HL-60 (cell line): ENCODE data around the gene ADAMTS1.
"Not testable (repeated sequence)": the region's sequence is repeated elsewhere in the genome, so short reads cannot be mapped to it uniquely, and the experiment has no call there.

ENCODE experiments used
- DNase-seq, 2 experiments: peaks; one replicate each; pipeline ENCODE4 v3.0.0-alpha.2; 2010 to 2020; ENCODE audit warnings: low read depth in 1 of 2, low spot score in 1 of 2
- H3K27ac ChIP-seq: fragments of 250-450 bp; sonication (Bioruptor Pico); replicated peaks from 2 replicates; pipeline ENCODE4 v1.5.1; 2020; ENCODE audit warnings: mild to moderate bottlenecking, moderate library complexity
- H3K27me3 ChIP-seq: fragments of 250-450 bp; sonication (Bioruptor Pico); 2 replicates; pipeline ENCODE4 v1.5.1; 2021; ENCODE audit warnings: mild to moderate bottlenecking, moderate library complexity; ENCODE audit not compliant: insufficient read depth, poor library complexity, severe bottlenecking
- H3K4me3 ChIP-seq: replicated peaks from 2 replicates; pipeline ENCODE4 v1.5.1; 2011; ENCODE audit warnings: mild to moderate bottlenecking, control low read depth, low read length; ENCODE audit not compliant: insufficient read depth
- CTCF ChIP-seq: IDR thresholded peaks from one replicate; pipeline ENCODE4 v1.5.1; 2011; ENCODE audit warnings: low read length, control low read depth, inconsistent platforms; ENCODE audit not compliant: insufficient read depth
- GABPA ChIP-seq: IDR thresholded peaks from 2 replicates; pipeline ENCODE4 v1.6.1; 2012; ENCODE audit warnings: low read depth
- POLR2AphosphoS5 ChIP-seq: IDR thresholded peaks from 2 replicates; pipeline ENCODE4 v1.6.1; 2012; ENCODE audit warnings: low read depth
- REST ChIP-seq: IDR thresholded peaks from 2 replicates; pipeline ENCODE4 v1.6.1; 2012; ENCODE audit warnings: low read depth; ENCODE audit not compliant: insufficient replicate concordance
- SPI1 ChIP-seq: IDR thresholded peaks from 2 replicates; pipeline ENCODE4 v1.6.1; 2012; ENCODE audit warnings: low read depth, mild to moderate bottlenecking, borderline replicate concordance

Gene ADAMTS1

GRCh38 chr21:26874347-26874746 lies 29.1 kb upstream of the ADAMTS1 start:
- DNase-seq: no peak
- no peak overlapping the region for H3K4me3 ChIP-seq
- TF ChIP-seq GABPA (no peak), CTCF (no peak), POLR2AphosphoS5 (no peak), REST (no peak), SPI1 (no peak)
- no peak overlapping the region for H3K27ac ChIP-seq
- no peaks in the 10 kb centered on the region for H3K27me3 ChIP-seq

- H3K27ac ChIP-seq: no peak overlapping the region
- H3K27me3 ChIP-seq: no peaks in the 10 kb centered on the region
- H3K4me3 ChIP-seq: no peak overlapping the region
- DNase-seq: no peak
- TF ChIP-seq POLR2AphosphoS5 (no peak), CTCF (no peak), SPI1 (no peak), GABPA (no peak), REST (no peak)
These were observed 20.6 kb upstream of the ADAMTS1 start for GRCh38 chr21:26865857-26866256.

- not testable (repeated sequence) for H3K27ac ChIP-seq, H3K27me3 ChIP-seq, DNase-seq, H3K4me3 ChIP-seq
These were observed 11.7 kb upstream of the ADAMTS1 start for GRCh38 chr21:26856871-26857350.

- DNase-seq, H3K27me3 ChIP-seq, H3K27ac ChIP-seq, H3K4me3 ChIP-seq: not testable (repeated sequence)
These were observed 9.5 kb upstream of the ADAMTS1 start for GRCh38 chr21:26854695-26855094.

- TF ChIP-seq GABPA: no peak
- no peak for TF ChIP-seq REST
- TF ChIP-seq SPI1: no peak
- no peak for TF ChIP-seq CTCF
- TF ChIP-seq POLR2AphosphoS5: no peak
- H3K4me3 ChIP-seq: no peak overlapping the region
- peaks cover 11% of the 10 kb centered on the region for H3K27me3 ChIP-seq
- DNase-seq: no peak
- no peak overlapping the region for H3K27ac ChIP-seq
These were observed 7.2 kb upstream of the ADAMTS1 start for GRCh38 chr21:26852423-26852822.
